GM19455 (cell line): ENCODE results near the gene DENND6B.

ENCODE experiments used
- ATAC-seq: cut with Tn5 transposase; IDR thresholded peaks from one replicate; pipeline ENCODE4 v1.9.1; 2021; ENCODE audit not compliant: unreplicated experiment

DENND6B gene

DNA sequence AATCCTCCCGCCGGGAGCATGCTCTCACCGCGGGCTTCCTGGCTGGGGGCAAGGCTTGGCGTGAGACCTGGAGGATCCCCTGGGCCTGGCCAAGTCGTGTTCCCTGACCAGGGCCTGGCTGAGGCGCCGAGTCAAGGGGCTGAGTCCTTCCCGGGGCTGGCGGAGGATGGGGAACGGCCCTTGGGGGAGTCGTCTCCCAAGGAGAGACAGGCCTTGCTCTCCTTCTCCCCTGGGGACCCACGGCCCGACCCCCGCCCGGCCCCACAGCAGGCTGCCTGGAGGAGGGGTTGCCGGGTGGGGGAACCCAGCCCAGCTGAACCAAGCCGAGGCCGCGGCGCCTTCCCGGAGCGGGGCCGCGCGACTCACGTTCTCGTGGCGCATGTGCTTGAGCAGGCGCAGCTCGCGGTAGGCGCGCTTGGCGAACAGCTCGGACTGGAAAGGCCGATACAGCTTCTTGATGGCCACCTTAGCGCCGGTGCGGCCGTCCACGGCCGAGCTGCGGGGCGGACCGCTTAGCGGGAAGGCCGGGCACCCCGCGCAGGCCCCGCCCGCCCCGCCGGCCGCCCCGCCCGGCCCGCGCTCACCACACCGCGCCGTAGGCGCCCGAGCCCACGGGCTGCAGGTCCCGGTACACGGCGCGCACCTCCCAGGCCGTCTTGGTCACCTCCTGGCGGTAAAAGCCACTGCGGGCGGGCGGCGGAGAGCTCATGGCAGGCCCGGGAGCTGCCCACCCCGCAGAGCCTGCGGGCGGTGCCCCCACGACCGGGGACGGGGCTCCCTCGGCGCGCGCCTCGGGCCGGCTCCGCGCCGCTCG is 65.8 kb downstream of the DENND6B start:
- ATAC-seq, result no peak

DNA sequence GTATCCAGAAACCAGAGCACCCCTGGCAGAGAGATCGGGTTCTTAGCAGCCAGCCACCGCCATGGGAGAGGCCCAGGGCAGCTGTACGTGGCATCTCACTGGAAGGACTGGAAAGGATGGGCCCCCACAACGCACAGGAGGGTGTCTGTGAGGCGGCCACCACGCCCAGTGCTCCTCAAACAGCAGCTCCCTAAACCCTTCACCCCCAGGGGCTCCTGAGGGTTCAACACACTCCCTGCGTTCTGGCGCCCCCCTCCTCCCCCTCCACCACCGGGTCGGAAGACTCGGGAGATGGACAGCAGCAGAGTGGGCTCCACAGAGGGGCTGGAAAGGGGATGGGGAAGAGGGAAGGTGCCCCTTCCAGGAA is 66.4 kb downstream of the DENND6B start:
- ATAC-seq, result no peak

DNA sequence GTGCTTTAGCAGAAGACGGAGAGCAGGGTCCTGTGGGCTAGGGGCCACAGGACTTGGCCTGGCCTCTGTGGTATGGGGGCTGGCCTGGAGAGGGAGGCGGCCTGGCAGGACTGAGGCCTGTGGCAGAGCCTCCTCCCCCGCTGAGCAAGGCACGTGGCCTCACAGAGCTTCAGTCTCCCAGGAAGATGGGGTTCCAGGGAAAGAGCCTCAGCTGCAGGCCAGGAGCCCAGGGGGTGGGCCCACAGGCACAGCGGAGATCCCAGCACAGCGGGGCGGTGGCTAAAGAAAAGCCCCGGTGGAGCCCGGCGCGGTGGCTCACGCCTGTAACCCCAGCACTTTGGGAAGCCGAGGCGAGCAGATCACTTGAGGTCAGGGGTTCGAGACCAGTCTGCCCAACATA is 67.5 kb downstream of the DENND6B start:
- ATAC-seq, result no peak
